HepG2 (cell line): ENCODE data around the gene KRTAP5-6. TPM values are rescaled to one million over a fixed set of nuclear protein-coding genes. Genes with fewer than 3 reads are reported as not detected.

Experiments used
- CTCF ChIP-seq: sonication (generic); formaldehyde crosslinking; IDR thresholded peaks from 2 replicates; pipeline ENCODE4 v1.5.0; 2020; ENCODE audit warnings: mild to moderate bottlenecking, missing genetic modification reagents, moderate library complexity
- E2F5 ChIP-seq: sonication (generic); formaldehyde crosslinking; conservative IDR thresholded peaks from 2 replicates; pipeline ENCODE4 v1.4.0; 2020; ENCODE audit warnings: missing genetic modification reagents
- MTERF4 ChIP-seq: sonication (generic); formaldehyde crosslinking; IDR thresholded peaks from 2 replicates; pipeline ENCODE4 v1.8.0; 2023; ENCODE audit warnings: mild to moderate bottlenecking, missing genetic modification reagents
- PAX8 ChIP-seq: sonication (generic); formaldehyde crosslinking; IDR thresholded peaks from 2 replicates; pipeline ENCODE4 v1.8.0; 2022; ENCODE audit warnings: mild to moderate bottlenecking, missing genetic modification reagents, borderline replicate concordance
- PBX3 ChIP-seq: sonication (generic); formaldehyde crosslinking; IDR thresholded peaks from 2 replicates; pipeline ENCODE4 v1.8.1; 2023; ENCODE audit warnings: missing genetic modification reagents, inconsistent platforms, borderline replicate concordance
- ZBTB20 ChIP-seq: sonication (generic); formaldehyde crosslinking; IDR thresholded peaks from 2 replicates; pipeline ENCODE4 v1.8.1; 2023; ENCODE audit warnings: missing genetic modification reagents, low read depth, mild to moderate bottlenecking, borderline replicate concordance
- ZKSCAN5 ChIP-seq: sonication (generic); formaldehyde crosslinking; IDR thresholded peaks from 2 replicates; pipeline ENCODE4 v1.5.1; 2020; ENCODE audit warnings: mild to moderate bottlenecking, missing genetic modification reagents
- ZNF275 ChIP-seq: sonication (generic); formaldehyde crosslinking; IDR thresholded peaks from 2 replicates; pipeline ENCODE4 v1.8.0; 2022; ENCODE audit warnings: missing genetic modification reagents, mild to moderate bottlenecking, inconsistent platforms, borderline replicate concordance
- ZNF414 ChIP-seq: sonication (generic); formaldehyde crosslinking; IDR thresholded peaks from 2 replicates; pipeline ENCODE4 v1.5.0; 2020; ENCODE audit warnings: missing genetic modification reagents
- ZNF646 ChIP-seq: sonication (generic); formaldehyde crosslinking; IDR thresholded peaks from 2 replicates; pipeline ENCODE4 v1.9.0; 2021; ENCODE audit warnings: mild to moderate bottlenecking, missing genetic modification reagents
- ZNF773 ChIP-seq: sonication (generic); formaldehyde crosslinking; IDR thresholded peaks from 2 replicates; pipeline ENCODE4 v1.4.0; 2020; ENCODE audit warnings: missing genetic modification reagents, borderline replicate concordance
- ZSCAN21 ChIP-seq: sonication (generic); formaldehyde crosslinking; IDR thresholded peaks from 2 replicates; pipeline ENCODE4 v1.8.0; 2022; ENCODE audit warnings: mild to moderate bottlenecking, missing genetic modification reagents, moderate library complexity, borderline replicate concordance
- polyA plus RNA-seq, 8 experiments: library from polyadenylated mRNA; depleted of rRNA in 3 of 8; stranded (reverse) in 7 of 8; unstranded in 1 of 8; fragments of >200 nt; fragmentation: Illumina TruSeq in 4 of 8; extraction: Trizol in 4 of 8; gene quantifications; 2 replicates each; pipeline versions ENCODE4 v1.2.1 to v1.2.3, GENCODE V29; 2011 to 2016; ENCODE audit warnings: low read depth in 4 of 8, missing spikeins in 1 of 8, mixed read lengths in 1 of 8; ENCODE audit not compliant: insufficient read depth in 1 of 8
- total RNA-seq, 5 experiments: library from RNA; depleted of rRNA; stranded (reverse); fragments of >200 nt; fragmentation: Illumina TruSeq; extraction: Trizol; gene quantifications; 2 replicates each; pipeline ENCODE4 v1.2.3, GENCODE V29; 2016; ENCODE audit warnings: low read depth in 1 of 5

The KRTAP5-6 gene
- total and polyA plus RNA-seq, 2 of the 13 experiments (the other 11 are each of a cell fraction or from before 2014, with no cell fraction given): not detected

GRCh38 chr11:1691026-1691877, 5.7 kb upstream of the KRTAP5-6 start (continued):
- TF ChIP-seq ZNF414 (CRISPR knock-in tag) (peak; percentile 84; the same call in 1 of the 2 replicates), PBX3 (no peak), ZNF275 (CRISPR knock-in tag) (no peak; the same call in none of the 2 replicates), ZNF773 (CRISPR knock-in tag) (peak; percentile 65; the same call in 1 of the 2 replicates), CTCF (CRISPR knock-in tag) (peak; percentile 81), PAX8 (CRISPR knock-in tag) (peak; percentile 19; the same call in 1 of the 2 replicates), ZNF646 (CRISPR knock-in tag) (no peak), ZKSCAN5 (no peak), MTERF4 (0 out of 2 replicates have a peak, but pooled peaks have one; percentile 5), ZSCAN21 (CRISPR knock-in tag) (peak; percentile 86), E2F5 (CRISPR knock-in tag) (0 out of 2 replicates have a peak, but pooled peaks have one; percentile 26), ZBTB20 (CRISPR knock-in tag) (no peak; the same call in 1 of the 2 replicates)
